ENCODE data around the gene NEK11.
A peak's percentile ranks its signal among the peaks of the same experiment; 100 is the strongest.

The NEK11 gene

DNA sequence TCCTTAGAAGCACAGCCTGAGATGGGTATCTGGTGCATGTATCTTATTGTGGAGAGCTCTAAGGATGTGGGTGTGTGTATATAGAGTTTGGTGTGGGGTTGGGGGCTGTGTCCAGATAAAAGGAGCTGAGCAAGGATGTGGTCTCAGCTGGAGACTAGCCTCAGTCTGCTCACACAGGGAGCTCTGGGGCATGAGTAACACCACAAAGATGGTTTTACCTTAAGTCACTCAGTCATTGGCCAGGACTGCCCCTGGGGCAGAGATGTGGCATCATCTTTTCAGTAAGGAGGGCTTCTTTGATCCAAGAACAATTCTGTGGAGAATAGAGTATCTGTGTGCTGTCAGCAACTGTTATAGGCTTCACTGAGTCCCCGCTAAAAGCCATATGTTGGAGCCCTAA is 191.5 kb downstream of the NEK11 start:
- DNase-seq (ENCODE audit: low read depth), result peak; percentile 21
- H3K4me3 ChIP-seq (ENCODE audit: low read length), result no peak overlapping the region
- TF ChIP-seq, protein P1, sequence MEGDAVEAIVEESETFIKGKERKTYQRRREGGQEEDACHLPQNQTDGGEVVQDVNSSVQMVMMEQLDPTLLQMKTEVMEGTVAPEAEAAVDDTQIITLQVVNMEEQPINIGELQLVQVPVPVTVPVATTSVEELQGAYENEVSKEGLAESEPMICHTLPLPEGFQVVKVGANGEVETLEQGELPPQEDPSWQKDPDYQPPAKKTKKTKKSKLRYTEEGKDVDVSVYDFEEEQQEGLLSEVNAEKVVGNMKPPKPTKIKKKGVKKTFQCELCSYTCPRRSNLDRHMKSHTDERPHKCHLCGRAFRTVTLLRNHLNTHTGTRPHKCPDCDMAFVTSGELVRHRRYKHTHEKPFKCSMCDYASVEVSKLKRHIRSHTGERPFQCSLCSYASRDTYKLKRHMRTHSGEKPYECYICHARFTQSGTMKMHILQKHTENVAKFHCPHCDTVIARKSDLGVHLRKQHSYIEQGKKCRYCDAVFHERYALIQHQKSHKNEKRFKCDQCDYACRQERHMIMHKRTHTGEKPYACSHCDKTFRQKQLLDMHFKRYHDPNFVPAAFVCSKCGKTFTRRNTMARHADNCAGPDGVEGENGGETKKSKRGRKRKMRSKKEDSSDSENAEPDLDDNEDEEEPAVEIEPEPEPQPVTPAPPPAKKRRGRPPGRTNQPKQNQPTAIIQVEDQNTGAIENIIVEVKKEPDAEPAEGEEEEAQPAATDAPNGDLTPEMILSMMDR (conservative IDR thresholded peaks at IDR 0.05; ENCODE audit: low read length), result no peak

DNA sequence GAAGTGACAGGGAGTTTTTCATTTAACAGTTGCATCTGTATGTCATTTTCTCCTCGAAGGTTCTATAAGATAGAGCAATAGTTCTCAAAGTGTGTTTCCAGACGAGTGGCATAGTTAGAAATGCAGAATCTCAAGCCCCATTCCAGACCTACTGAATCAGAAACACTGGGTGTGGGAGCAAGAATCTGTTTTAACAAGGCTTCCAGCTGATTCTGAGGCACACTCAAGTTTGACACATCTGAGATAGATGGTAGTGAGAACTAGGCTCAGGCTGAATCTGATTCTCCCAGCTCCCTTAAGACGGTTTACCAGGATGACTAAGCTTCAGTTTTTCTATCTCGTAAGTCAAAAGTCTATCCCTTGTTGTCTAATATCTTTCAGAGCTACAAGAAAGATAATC is 195.1 kb downstream of the NEK11 start:
- TF ChIP-seq, protein P1 (conservative IDR thresholded peaks at IDR 0.05; ENCODE audit: low read length), result no peak
- peak; percentile 86 for DNase-seq (ENCODE audit: low read depth)
- no peak overlapping the region for H3K4me3 ChIP-seq (ENCODE audit: low read length)

DNA sequence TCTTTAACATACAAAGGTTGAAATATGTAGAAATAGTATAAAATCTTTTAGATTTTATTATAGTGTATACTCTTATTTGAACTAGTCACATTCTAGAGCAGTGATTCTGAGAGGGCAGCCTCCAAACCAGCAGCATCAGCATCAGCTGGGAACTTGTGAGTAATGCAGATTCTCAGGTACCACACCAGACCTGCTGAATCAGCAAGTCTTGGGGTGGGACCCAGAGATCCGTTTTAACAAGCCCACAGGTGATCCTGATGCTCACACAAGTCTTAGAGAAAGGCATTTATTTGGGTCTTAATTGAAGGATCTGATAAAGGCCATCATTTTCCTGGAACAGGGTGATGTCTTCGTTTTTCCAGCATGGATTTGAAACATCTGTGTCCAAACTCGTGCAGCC is 195.9 kb downstream of the NEK11 start:
- TF ChIP-seq, protein P1 (conservative IDR thresholded peaks at IDR 0.05; ENCODE audit: low read length), result no peak
- H3K4me3 ChIP-seq (ENCODE audit: low read length), result no peak overlapping the region
- DNase-seq (ENCODE audit: low read depth), result no peak

DNA sequence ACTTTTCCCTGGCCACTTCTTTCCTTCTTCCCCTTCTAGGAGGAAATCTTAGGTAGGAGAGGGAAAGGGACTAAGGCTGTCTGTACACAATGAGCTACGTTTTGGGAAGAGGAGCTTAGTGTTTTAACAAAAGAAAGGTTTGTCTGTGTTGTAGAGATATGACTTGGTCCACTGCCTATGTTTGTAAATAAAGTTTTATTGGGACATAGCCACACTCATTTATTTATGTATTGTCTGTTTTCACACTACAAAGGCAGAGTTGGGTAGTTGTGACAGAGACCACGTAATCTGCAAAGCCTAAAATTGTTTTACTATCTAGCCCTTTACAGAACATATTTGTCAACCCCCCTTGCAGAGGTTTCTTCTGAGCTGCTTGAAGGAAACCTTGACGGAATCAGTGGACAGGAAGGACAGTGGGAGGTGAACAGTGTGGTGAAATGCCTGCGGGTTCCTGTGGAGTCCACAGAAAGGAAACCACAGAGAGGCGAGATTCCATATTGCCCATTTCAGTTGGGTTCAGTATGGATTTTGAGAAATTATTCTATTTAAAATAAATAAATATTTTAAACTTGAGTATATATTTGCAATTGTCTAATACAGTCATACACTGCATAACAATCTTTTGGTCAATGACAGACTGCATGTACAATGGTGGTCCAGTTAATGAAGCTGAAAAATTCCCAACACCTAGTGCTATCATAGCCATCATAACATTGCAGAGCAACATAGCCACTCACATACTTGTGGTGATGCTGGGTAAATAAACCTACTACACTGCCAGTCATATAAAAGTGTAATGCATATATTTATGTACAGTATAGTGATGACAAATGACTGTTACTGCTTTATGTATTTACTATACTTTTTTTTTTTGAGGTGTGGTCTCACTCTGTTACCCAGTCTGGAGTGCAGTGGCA is 197.0 kb downstream of the NEK11 start:
- no peak overlapping the region for H3K4me3 ChIP-seq (ENCODE audit: low read length)
- DNase-seq (ENCODE audit: low read depth), result no peak
- TF ChIP-seq, protein P1 (conservative IDR thresholded peaks at IDR 0.05; ENCODE audit: low read length), result no peak

DNA sequence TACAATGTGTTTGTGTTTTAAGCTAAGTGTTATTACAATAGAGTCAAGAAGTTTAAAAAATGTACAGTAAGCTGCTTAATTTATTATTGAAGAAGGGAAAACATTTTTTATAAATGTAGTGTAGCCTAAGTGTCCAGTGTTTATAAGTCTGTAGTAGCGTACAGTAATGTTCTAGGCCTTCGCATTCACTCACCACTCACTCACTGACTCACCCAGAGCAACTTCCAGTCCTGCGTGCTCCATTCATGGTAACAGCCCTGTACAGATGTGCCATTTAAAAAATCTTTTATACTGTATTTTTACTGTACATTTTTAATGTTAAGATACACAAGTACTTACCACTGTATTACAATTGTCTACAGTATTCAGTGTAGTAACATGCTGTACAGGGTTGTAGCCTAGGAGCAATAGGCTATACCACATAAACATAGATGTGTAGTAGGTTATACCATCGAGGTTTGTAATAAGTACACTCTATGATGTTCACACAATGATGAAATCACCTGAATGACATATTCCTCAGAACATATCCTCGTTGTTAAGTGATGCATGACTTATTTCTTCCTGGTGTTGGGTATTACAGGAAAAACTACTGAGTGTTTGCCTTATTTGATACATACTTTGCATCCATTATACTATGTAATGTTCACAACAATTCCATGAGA is 198.3 kb downstream of the NEK11 start:
- peak; percentile 19 for DNase-seq (ENCODE audit: low read depth)

DNA sequence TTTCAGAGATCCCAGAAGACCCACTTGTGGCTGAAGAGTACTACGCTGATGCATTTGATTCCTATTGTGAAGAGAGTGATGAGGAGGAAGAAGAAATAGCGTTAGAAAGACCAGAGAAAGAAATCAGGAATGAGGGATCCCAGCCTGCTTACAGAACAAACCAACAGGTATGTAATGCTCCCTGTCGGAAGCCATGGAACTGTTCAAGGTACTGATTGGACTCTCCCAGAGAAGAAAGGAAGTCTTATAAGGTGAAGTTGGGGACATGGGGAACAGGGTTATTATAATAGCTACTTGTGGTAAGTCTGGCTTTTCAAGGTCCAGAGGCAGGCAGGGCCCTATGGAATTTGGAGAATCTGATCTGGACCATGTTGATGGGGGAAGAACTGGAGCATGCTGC is 201.8 kb downstream of the NEK11 start:
- DNase-seq (ENCODE audit: low read depth), result no peak
- H3K4me3 ChIP-seq (ENCODE audit: low read length), result no peak overlapping the region
- TF ChIP-seq, protein P1 (conservative IDR thresholded peaks at IDR 0.05; ENCODE audit: low read length), result no peak

More for the DNA sequence above, 198.3 kb downstream of the NEK11 start:
- TF ChIP-seq, protein P1 (conservative IDR thresholded peaks at IDR 0.05; ENCODE audit: low read length), result no peak
- no peak overlapping the region for H3K4me3 ChIP-seq (ENCODE audit: low read length)

All from AG10803 (cell line).